DOHH2 (cell line): ENCODE data around the gene ALDH1L1.

ENCODE experiments used
- H3F3A ChIP-seq: fragments of 200-600 bp; sonication (generic), shearing (Covaris generic); 2 replicates; pipeline ENCODE4 v1.6.0; 2016; ENCODE audit warnings: antibody characterized with exemption, mild to moderate bottlenecking; ENCODE audit not compliant: control insufficient read depth, insufficient read depth
- H3K27ac ChIP-seq: fragments of 200-600 bp; sonication (generic); 2 replicates; pipeline ENCODE4 v1.5.1; 2014; ENCODE audit warnings: low read depth, mild to moderate bottlenecking, low read length, moderate library complexity
- H3K27me3 ChIP-seq: fragments of 200-600 bp; sonication (generic); 2 replicates; pipeline ENCODE4 v1.6.1; 2014; ENCODE audit warnings: mild to moderate bottlenecking, low read length, mixed read lengths; ENCODE audit not compliant: control insufficient read depth
- H3K36me3 ChIP-seq: fragments of 200-600 bp; sonication (generic); 2 replicates; pipeline ENCODE4 v1.6.1; 2014; ENCODE audit warnings: mild to moderate bottlenecking, low read length, moderate library complexity, mixed read lengths; ENCODE audit not compliant: control insufficient read depth
- H3K4me1 ChIP-seq: fragments of 200-600 bp; sonication (generic); 2 replicates; pipeline ENCODE4 v1.6.1; 2014; ENCODE audit warnings: mild to moderate bottlenecking, low read length, mixed read lengths; ENCODE audit not compliant: control insufficient read depth
- H3K4me2 ChIP-seq: fragments of 200-600 bp; sonication (generic); 2 replicates; pipeline ENCODE4 v1.6.0; 2014; ENCODE audit warnings: mild to moderate bottlenecking, low read length, moderate library complexity
- H3K4me3 ChIP-seq: fragments of 200-600 bp; sonication (generic); 2 replicates; pipeline ENCODE4 v1.5.1; 2014; ENCODE audit warnings: mild to moderate bottlenecking, low read length, mixed read lengths
- H3K79me2 ChIP-seq: fragments of 200-600 bp; sonication (generic); 2 replicates; pipeline ENCODE4 v1.6.1; 2014; ENCODE audit warnings: mild to moderate bottlenecking, low read length, mixed read lengths; ENCODE audit not compliant: control insufficient read depth
- H3K9me2 ChIP-seq: fragments of 200-600 bp; sonication (generic); replicated peaks from 2 replicates; pipeline ENCODE4 v1.6.1; 2014; ENCODE audit warnings: mild to moderate bottlenecking, low read length, mixed read lengths; ENCODE audit not compliant: control insufficient read depth
- H3K9me3 ChIP-seq: fragments of 200-600 bp; sonication (generic); 2 replicates; pipeline ENCODE4 v1.6.1; 2014; ENCODE audit warnings: antibody characterized with exemption, low read length, mixed read lengths; ENCODE audit not compliant: control insufficient read depth, insufficient read depth
- H4K20me1 ChIP-seq: fragments of 200-600 bp; sonication (generic); 2 replicates; pipeline ENCODE4 v1.6.0; 2014; ENCODE audit warnings: low read depth, mild to moderate bottlenecking, antibody characterized with exemption, low read length, moderate library complexity; ENCODE audit not compliant: control insufficient read depth, insufficient read depth
- EZH2phosphoT487 ChIP-seq: fragments of 200-600 bp; sonication (generic); IDR thresholded peaks from 2 replicates; pipeline ENCODE4 v1.6.1; 2017; ENCODE audit warnings: borderline replicate concordance, mild to moderate bottlenecking, antibody characterized with exemption, low read length, moderate library complexity, mixed read lengths
- TF ChIP-seq, protein P1 (sequence below): fragments of 200-600 bp; sonication (generic); IDR thresholded peaks from one replicate; pipeline ENCODE4 v1.5.1; 2014; ENCODE audit warnings: antibody characterized with exemption, mild to moderate bottlenecking, low read depth, low read length; ENCODE audit not compliant: poor library complexity, severe bottlenecking

Gene ALDH1L1

GRCh38 chr3:126191246-126191645 lies 10.9 kb upstream of the ALDH1L1 start:
- H3K79me2 ChIP-seq: no peaks in the 10 kb centered on the region
- no peak overlapping the region for H3K27ac ChIP-seq
- H3K4me2 ChIP-seq: no peak overlapping the region
- H3K36me3 ChIP-seq: no peaks in the 10 kb centered on the region
- TF ChIP-seq EZH2phosphoT487: no peak
- TF ChIP-seq, protein P1, sequence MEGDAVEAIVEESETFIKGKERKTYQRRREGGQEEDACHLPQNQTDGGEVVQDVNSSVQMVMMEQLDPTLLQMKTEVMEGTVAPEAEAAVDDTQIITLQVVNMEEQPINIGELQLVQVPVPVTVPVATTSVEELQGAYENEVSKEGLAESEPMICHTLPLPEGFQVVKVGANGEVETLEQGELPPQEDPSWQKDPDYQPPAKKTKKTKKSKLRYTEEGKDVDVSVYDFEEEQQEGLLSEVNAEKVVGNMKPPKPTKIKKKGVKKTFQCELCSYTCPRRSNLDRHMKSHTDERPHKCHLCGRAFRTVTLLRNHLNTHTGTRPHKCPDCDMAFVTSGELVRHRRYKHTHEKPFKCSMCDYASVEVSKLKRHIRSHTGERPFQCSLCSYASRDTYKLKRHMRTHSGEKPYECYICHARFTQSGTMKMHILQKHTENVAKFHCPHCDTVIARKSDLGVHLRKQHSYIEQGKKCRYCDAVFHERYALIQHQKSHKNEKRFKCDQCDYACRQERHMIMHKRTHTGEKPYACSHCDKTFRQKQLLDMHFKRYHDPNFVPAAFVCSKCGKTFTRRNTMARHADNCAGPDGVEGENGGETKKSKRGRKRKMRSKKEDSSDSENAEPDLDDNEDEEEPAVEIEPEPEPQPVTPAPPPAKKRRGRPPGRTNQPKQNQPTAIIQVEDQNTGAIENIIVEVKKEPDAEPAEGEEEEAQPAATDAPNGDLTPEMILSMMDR: no peak
- H3K4me3 ChIP-seq: no peak overlapping the region
- H3K27me3 ChIP-seq: 0 out of 2 replicates have a peak, but pooled peaks cover 5% of the 10 kb centered on the region
- H3F3A ChIP-seq: no peaks in the 10 kb centered on the region
- no peaks in the 10 kb centered on the region for H4K20me1 ChIP-seq
- peaks cover 20% of the 10 kb centered on the region; the same call in 1 of the 2 replicates for H3K9me3 ChIP-seq
- no peaks in the 10 kb centered on the region for H3K4me1 ChIP-seq
- H3K9me2 ChIP-seq: no peaks in the 10 kb centered on the region

GRCh38 chr3:126187920-126188319 lies 7.5 kb upstream of the ALDH1L1 start:
- Histone ChIP-seq H3K4me1 (no peaks in the 10 kb centered on the region), H3K4me2 (no peak overlapping the region), H3K9me3 (no peaks in the 10 kb centered on the region), H3K4me3 (no peak overlapping the region), H3F3A (no peaks in the 10 kb centered on the region), H4K20me1 (no peaks in the 10 kb centered on the region), H3K79me2 (no peaks in the 10 kb centered on the region), H3K27ac (no peak overlapping the region), H3K9me2 (no peaks in the 10 kb centered on the region), H3K36me3 (no peaks in the 10 kb centered on the region), H3K27me3 (0 out of 2 replicates have a peak, but pooled peaks cover 5% of the 10 kb centered on the region)
- TF ChIP-seq EZH2phosphoT487: no peak
- TF ChIP-seq, protein P1: no peak

DNA sequence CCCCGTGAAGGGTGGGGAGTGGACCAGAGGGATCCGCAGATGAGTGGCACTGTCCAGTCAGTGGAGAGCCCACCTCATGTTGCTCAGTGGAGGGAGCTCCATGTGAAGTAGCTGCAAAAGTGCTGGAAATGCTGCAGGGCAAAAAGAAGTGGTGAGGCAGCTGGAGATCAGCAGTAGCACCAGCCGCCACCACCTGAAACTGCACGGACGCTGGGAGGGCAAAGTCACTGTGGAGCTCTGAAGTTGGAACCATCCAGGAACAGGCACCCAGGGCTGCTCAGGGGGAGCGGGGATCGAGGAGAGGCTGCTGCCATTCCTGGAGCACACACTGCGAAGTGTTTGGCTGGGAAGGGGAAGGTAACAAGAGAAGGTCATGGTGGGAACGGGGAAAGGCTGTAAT lies 6.4 kb upstream of the ALDH1L1 start:
- H3K27ac ChIP-seq: no peak overlapping the region
- H3K4me3 ChIP-seq: no peak overlapping the region
- H4K20me1 ChIP-seq: no peaks in the 10 kb centered on the region
- no peaks in the 10 kb centered on the region for H3F3A ChIP-seq
- H3K4me1 ChIP-seq: no peaks in the 10 kb centered on the region
- TF ChIP-seq, protein P1: no peak
- TF ChIP-seq EZH2phosphoT487: no peak
- no peaks in the 10 kb centered on the region for H3K79me2 ChIP-seq
- 0 out of 2 replicates have a peak, but pooled peaks cover 5% of the 10 kb centered on the region for H3K27me3 ChIP-seq
- H3K4me2 ChIP-seq: no peak overlapping the region
- H3K36me3 ChIP-seq: no peaks in the 10 kb centered on the region
- no peaks in the 10 kb centered on the region for H3K9me3 ChIP-seq
- H3K9me2 ChIP-seq: no peaks in the 10 kb centered on the region
